RWPE1 (cell line): ENCODE results near the gene DYNC1I1.

Experiments used
- CTCF ChIA-PET: fragments of 350-600 bp; sonication (Branson Sonifier 250); formaldehyde crosslinking; extraction: SDS; loops from one replicate; lab custom pipeline; 2021; lab: Yijun Ruan, JAX
- POLR2A ChIA-PET: fragments of 400-600 bp; formaldehyde crosslinking; extraction: SDS; loops from one replicate; lab custom pipeline; 2020; ENCODE audit warnings: antibody characterized with exemption; ENCODE audit not compliant: low non-redundant PET; lab: Yijun Ruan, JAX
- DNase-seq: peaks from one replicate; pipeline ENCODE4 v3.0.0; 2012; ENCODE audit warnings: low spot score
- H3K27ac ChIP-seq: fragments of 450-650 bp; 2 replicates; pipeline ENCODE4 v1.5.1; 2017
- CTCF ChIP-seq: fragments of 450-650 bp; conservative IDR thresholded peaks from 2 replicates; pipeline ENCODE4 v1.5.1; 2017; ENCODE audit warnings: low read depth, mild to moderate bottlenecking

Gene DYNC1I1

GRCh38 chr7:95977994-95978393, 205.6 kb downstream of the DYNC1I1 start:
- ChIA-PET CTCF (no interaction called here), POLR2A (no interaction called here)
- DNase-seq = no peak
- TF ChIP-seq CTCF = no peak
- no peak overlapping the region for H3K27ac ChIP-seq

GRCh38 chr7:95980167-95980566, 207.8 kb downstream of the DYNC1I1 start:
- DNase-seq = no peak
- TF ChIP-seq CTCF = no peak
- POLR2A ChIA-PET = no interaction called here
- H3K27ac ChIP-seq = no peak overlapping the region
- CTCF ChIA-PET = no interaction called here

GRCh38 chr7:95980706-95981105, 208.4 kb downstream of the DYNC1I1 start:
- ChIA-PET CTCF (no interaction called here), POLR2A (no interaction called here)
- no peak for TF ChIP-seq CTCF

GRCh38 chr7:95986178-95986764, 213.9 kb downstream of the DYNC1I1 start:
- TF ChIP-seq CTCF = no peak
- POLR2A ChIA-PET = no interaction called here
- no peak for DNase-seq
- H3K27ac ChIP-seq = no peak overlapping the region
- CTCF ChIA-PET = interaction anchor here (0.6 kb wide), 1 partner anchor 38 kb away, joined by 3 read pairs; no protein-coding TSS in a partner anchor

More at GRCh38 chr7:95980706-95981105, 208.4 kb downstream of the DYNC1I1 start:
- no peak for DNase-seq
- no peak overlapping the region for H3K27ac ChIP-seq

GRCh38 chr7:95989301-95989700, 216.9 kb downstream of the DYNC1I1 start:
- TF ChIP-seq CTCF = no peak
- DNase-seq = no peak
- ChIA-PET POLR2A (no interaction called here), CTCF (interaction anchor here (0.5 kb wide), 1 partner anchor 299 kb away, joined by 3 read pairs; no protein-coding TSS in a partner anchor)
- H3K27ac ChIP-seq = no peak overlapping the region

- ChIA-PET CTCF (no interaction called here), POLR2A (no interaction called here)
- DNase-seq = no peak
- no peak overlapping the region for H3K27ac ChIP-seq
- TF ChIP-seq CTCF = no peak
Observed at GRCh38 chr7:95993380-95993779, 221.0 kb downstream of the DYNC1I1 start.
